Muscle layer of duodenum (tissue), 2 donors: ENCODE data around the gene TTLL5.
A peak's percentile ranks its signal among the peaks of the same experiment; 100 is the strongest.

Source experiments
- H3K27ac ChIP-seq: one replicate; pipeline ENCODE4 v1.7.0; 2013; ENCODE audit warnings: mild to moderate bottlenecking, low read length
- H3K27me3 ChIP-seq: one replicate; pipeline ENCODE4 v1.7.0; 2013; ENCODE audit warnings: low read depth, mild to moderate bottlenecking, control low read depth, low read length
- H3K36me3 ChIP-seq, 2 donors: one replicate each; pipeline ENCODE4 v1.7.0; 2013; ENCODE audit warnings: low read length in 2 of 2, control low read depth in 1 of 2, mild to moderate bottlenecking in 1 of 2; ENCODE audit not compliant: insufficient read depth in 2 of 2, control insufficient read depth in 1 of 2
- H3K4me1 ChIP-seq, 2 donors: one replicate each; pipeline ENCODE4 v1.7.0; 2013; ENCODE audit warnings: low read length in 2 of 2, mild to moderate bottlenecking in 2 of 2, control low read depth in 1 of 2, moderate library complexity in 1 of 2; ENCODE audit not compliant: insufficient read depth in 2 of 2, control insufficient read depth in 1 of 2
- H3K4me3 ChIP-seq, 2 donors: one replicate each; pipeline ENCODE4 v1.7.0; 2013; ENCODE audit warnings: low read length in 2 of 2, low read depth in 1 of 2, mild to moderate bottlenecking in 1 of 2
- H3K9me3 ChIP-seq, 2 donors: one replicate each; pipeline ENCODE4 v1.7.0; 2013; ENCODE audit warnings: low read length in 2 of 2, control low read depth in 1 of 2, mild to moderate bottlenecking in 1 of 2; ENCODE audit not compliant: control insufficient read depth in 1 of 2
- donor health status: healthy.

TTLL5 gene

GRCh38 chr14:75720116-75720515 lies 59.1 kb downstream of the TTLL5 start:
- H3K4me3 ChIP-seq, result no peak overlapping the region
- H3K4me1 ChIP-seq, result peaks cover 13 to 28% of the 10 kb centered on the region in 2 donors
- peak overlapping the region; percentile 67 for H3K27ac ChIP-seq
- no peaks in the 10 kb centered on the region for H3K9me3 ChIP-seq
- no peaks in the 10 kb centered on the region for H3K36me3 ChIP-seq
- no peaks in the 10 kb centered on the region for H3K27me3 ChIP-seq

DNA sequence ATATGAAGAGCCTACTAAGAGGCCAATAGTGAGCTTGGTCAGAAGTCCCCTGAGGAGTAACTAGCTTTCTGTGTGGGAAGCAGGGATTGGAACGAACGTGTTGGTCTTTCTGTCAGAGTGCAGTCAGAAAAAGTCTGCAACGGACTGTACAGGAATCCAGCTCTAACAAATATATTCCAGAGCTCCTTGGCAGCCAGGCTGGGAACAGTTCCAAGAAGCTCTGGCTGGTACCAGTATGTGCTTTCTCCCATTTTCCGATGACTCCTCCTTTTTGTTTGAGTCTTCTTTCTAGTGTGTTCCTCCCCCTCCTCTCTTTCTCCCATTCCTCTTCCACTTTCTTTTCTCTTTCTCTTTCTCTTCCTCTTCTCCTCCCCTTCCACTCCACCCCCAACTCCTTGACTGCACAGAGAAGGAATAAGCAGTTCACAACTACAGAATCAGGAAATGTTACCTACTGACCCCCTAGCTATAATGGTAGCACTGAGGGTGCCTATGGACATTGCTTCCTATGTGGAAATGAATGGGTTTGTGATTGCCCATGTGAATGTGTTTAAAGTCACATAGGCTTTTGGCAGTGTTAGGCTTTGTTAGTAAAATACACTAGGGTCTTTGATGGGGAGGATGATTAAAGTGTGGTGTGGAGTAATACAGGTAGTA lies 59.9 kb downstream of the TTLL5 start:
- Histone ChIP-seq H3K4me3 (peak overlapping the region; percentile 1 to 30), H3K36me3 (no peaks in the 10 kb centered on the region), H3K27ac (peak overlapping the region; percentile 67), H3K27me3 (no peaks in the 10 kb centered on the region), H3K4me1 (peaks cover 6 to 30% of the 10 kb centered on the region in 2 donors), H3K9me3 (no peaks in the 10 kb centered on the region)

- H3K4me3 ChIP-seq, result no peak overlapping the region
- no peak overlapping the region for H3K27ac ChIP-seq
- no peaks in the 10 kb centered on the region for H3K36me3 ChIP-seq
- no peaks in the 10 kb centered on the region for H3K27me3 ChIP-seq
- peaks cover 5 to 32% of the 10 kb centered on the region in 2 donors for H3K4me1 ChIP-seq
- no peaks in the 10 kb centered on the region for H3K9me3 ChIP-seq
These were observed 62.7 kb downstream of the TTLL5 start for GRCh38 chr14:75723716-75724115.

DNA sequence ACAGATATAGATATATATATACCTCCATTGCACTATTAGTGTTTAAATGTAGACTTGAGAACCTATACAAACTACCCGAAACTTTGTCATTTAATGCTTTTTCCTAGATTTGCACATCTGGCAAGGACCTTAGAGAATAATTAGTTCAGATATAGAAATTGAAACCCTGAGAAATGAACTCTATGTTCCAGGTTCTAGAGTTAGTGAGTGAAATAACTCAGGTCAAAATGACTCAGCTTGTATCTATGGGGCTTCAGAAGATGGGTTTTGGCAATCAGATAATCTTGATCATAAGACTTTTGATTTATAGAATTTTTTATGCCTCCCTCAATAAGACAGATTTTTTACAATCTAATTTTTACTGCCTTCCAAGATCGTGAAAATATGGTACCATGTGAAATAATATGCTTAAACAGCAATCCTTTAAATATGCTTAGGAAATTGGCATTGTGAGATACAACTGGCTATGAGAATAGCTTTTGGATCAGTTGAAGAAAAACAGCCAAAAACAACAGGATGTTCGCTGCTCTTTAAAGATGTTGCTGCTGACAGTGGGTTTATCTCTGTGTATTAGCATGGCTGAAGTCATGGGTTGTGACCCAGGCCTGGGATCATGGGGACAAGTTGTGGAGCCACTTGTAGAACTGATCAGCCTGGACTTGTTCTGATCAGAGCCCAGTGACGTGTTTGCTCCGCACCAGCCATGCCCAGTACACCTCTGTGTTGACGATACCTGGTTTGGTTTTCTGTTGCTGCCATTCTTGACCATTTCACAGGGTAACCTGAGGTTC lies 63.6 kb downstream of the TTLL5 start:
- Histone ChIP-seq H3K9me3 (no peaks in the 10 kb centered on the region), H3K4me3 (no peak overlapping the region), H3K27ac (peak overlapping the region; percentile 60), H3K36me3 (no peaks in the 10 kb centered on the region), H3K4me1 (peaks cover 5 to 23% of the 10 kb centered on the region in 2 donors), H3K27me3 (no peaks in the 10 kb centered on the region)

GRCh38 chr14:75725481-75725880 lies 64.4 kb downstream of the TTLL5 start:
- no peak overlapping the region for H3K4me3 ChIP-seq
- H3K9me3 ChIP-seq, result no peaks in the 10 kb centered on the region
- peak overlapping the region; percentile 60 for H3K27ac ChIP-seq
- peaks cover 0 to 14% of the 10 kb centered on the region in 2 donors for H3K4me1 ChIP-seq
- no peaks in the 10 kb centered on the region for H3K27me3 ChIP-seq
- peaks cover 0 to 3% of the 10 kb centered on the region in 2 donors for H3K36me3 ChIP-seq

DNA sequence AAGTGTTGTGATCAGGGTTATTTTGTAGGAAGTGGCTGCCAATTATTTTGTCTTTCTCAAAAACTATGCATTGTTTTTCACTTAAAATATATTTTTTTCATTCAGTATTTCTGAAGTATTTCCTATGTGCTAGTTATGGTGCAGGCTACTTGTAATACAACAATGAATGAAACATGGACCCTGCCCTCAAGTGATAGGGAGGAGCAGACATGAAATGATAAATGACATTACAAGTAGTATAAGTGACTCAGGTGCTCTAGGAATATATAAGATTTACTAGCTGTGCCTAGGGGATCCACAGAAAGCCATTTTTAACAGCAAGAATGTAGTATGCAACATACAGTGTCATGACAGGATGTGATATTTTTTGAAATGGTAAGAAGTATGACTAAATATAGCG lies 65.3 kb downstream of the TTLL5 start:
- Histone ChIP-seq H3K36me3 (peaks cover 0 to 3% of the 10 kb centered on the region in 2 donors), H3K27ac (no peak overlapping the region), H3K27me3 (no peaks in the 10 kb centered on the region), H3K4me1 (peaks cover 0 to 10% of the 10 kb centered on the region in 2 donors), H3K4me3 (no peak overlapping the region), H3K9me3 (no peaks in the 10 kb centered on the region)

DNA sequence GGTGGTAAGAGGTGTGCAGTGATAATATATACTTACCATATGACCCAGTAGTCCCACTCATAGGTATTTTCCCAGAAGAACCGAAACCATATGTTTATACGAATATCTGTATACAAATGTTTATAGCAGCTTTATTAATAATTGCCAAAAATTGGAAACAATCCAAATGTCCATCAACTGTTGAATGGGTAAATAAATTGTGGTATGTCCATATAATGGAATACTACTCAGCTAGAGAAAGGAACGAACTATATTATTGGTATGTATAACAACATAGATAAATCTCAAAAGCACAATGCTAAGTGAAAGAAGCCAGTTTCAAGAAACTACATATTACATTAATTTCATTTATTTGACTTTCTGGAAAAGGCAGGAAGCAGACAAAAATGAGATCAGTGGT lies 66.1 kb downstream of the TTLL5 start:
- H3K27me3 ChIP-seq, result no peaks in the 10 kb centered on the region
- no peaks in the 10 kb centered on the region for H3K9me3 ChIP-seq
- peaks cover 0 to 10% of the 10 kb centered on the region in 2 donors for H3K4me1 ChIP-seq
- no peak overlapping the region for H3K27ac ChIP-seq
- H3K36me3 ChIP-seq, result peaks cover 0 to 3% of the 10 kb centered on the region in 2 donors
- H3K4me3 ChIP-seq, result no peak overlapping the region

GRCh38 chr14:75732888-75733287 lies 71.8 kb downstream of the TTLL5 start:
- no peaks in the 10 kb centered on the region for H3K9me3 ChIP-seq
- H3K27ac ChIP-seq, result no peak overlapping the region
- H3K4me1 ChIP-seq, result no peaks in the 10 kb centered on the region
- H3K27me3 ChIP-seq, result no peaks in the 10 kb centered on the region
- H3K36me3 ChIP-seq, result peaks cover 7 to 19% of the 10 kb centered on the region in 2 donors
- H3K4me3 ChIP-seq, result no peak overlapping the region

DNA sequence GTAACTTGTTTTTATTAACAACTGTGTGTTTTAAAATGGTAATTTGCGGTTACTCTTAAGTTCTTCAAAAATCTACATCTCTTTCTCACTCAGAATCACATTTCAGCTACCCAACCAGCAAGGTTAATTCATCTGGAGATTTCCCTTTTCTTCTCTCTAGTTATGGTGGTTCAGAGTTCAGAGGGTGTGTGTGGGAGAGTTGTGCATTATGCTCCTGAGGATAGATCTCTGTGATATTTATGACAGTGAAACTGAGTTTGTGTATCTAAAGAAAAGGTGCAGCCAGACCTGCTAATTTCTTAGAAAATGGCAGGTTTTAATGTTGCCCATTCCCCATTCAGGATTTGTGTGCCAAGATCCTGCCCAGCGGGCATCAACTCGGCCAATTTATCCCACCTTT lies 73.8 kb downstream of the TTLL5 start:
- Histone ChIP-seq H3K27me3 (no peaks in the 10 kb centered on the region), H3K4me3 (no peak overlapping the region), H3K4me1 (no peaks in the 10 kb centered on the region), H3K27ac (no peak overlapping the region), H3K9me3 (no peaks in the 10 kb centered on the region), H3K36me3 (peaks cover 7 to 18% of the 10 kb centered on the region in 2 donors)

DNA sequence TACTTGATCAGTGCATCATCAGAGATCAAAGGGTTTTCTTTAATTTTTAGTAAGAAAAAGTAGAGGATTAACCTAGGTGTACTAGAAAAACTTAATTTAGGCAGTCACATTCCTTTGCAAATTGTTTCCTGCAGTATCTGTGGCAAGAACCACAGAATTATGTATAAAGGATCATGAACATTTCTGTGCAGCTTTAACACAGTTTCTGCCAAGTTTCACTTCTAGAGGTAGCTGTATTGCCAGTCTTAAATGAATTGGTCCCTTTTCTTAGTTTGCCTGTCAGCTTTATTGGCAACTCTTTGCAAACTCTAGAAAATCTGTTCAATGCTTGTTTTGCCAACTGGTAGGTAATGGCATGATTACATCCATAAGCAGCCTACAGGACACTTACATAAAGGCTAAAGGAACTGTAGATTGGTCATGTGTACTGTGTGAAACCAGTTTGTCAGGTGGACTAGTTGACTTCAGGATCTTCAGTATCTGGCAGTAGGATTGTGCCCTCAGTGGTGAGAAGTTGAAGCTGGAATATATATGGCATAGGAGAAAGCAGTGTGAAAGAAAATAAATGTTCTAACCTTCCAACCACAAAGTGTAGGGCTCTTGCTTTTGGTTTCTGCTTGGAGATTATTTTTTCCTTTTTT lies 75.9 kb downstream of the TTLL5 start:
- H3K4me3 ChIP-seq, result no peak overlapping the region
- no peaks in the 10 kb centered on the region for H3K4me1 ChIP-seq
- H3K27ac ChIP-seq, result no peak overlapping the region
- no peaks in the 10 kb centered on the region for H3K9me3 ChIP-seq
- H3K36me3 ChIP-seq, result peaks cover 7 to 16% of the 10 kb centered on the region in 2 donors
- H3K27me3 ChIP-seq, result no peaks in the 10 kb centered on the region

DNA sequence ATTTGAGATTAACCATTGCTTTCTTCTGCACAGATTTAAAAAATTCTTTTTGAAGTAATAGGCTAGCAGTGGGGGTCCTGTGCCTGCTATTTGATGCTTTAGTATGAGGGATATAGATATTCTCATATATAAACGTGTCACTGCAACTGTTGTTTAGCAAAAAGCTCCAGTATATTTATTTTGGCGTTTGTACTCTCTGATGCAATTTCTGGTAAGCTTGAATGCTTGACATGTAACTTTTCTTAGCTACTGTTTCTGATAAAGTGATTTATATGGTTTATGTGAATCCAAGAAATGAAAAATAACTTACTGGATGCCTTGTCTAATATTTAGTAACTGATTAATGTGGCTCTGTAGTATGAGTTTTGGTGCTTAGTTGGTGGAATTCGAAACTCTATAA lies 77.1 kb downstream of the TTLL5 start:
- H3K4me1 ChIP-seq, result no peaks in the 10 kb centered on the region
- no peaks in the 10 kb centered on the region for H3K27me3 ChIP-seq
- H3K4me3 ChIP-seq, result no peak overlapping the region
- peaks cover 7 to 16% of the 10 kb centered on the region in 2 donors for H3K36me3 ChIP-seq
- H3K27ac ChIP-seq, result no peak overlapping the region
- no peaks in the 10 kb centered on the region for H3K9me3 ChIP-seq
